ENCODE results near the gene GAB2.
"Not testable (repeated sequence)": the region's sequence is repeated elsewhere in the genome, so short reads cannot be mapped to it uniquely, and the experiment has no call there.

Gene GAB2

GRCh38 chr11:78226684-78227680 is 190.6 kb downstream of the GAB2 start:
- H3K27me3 ChIP-seq (ENCODE audit: insufficient read depth, insufficient read length) = no peaks in the 10 kb centered on the region
- no peak overlapping the region for H3K9ac ChIP-seq (ENCODE audit: insufficient read length, low read depth)
- no peaks in the 10 kb centered on the region for H3K9me3 ChIP-seq (ENCODE audit: insufficient read depth, low read length)
- no peaks in the 10 kb centered on the region for H3K4me1 ChIP-seq (ENCODE audit: insufficient read depth, insufficient read length)
- TF ChIP-seq ZNF274 (IDR thresholded peaks at IDR 0.05; ENCODE audit: low read depth, low read length) = no peak
- TF ChIP-seq YY1 (IDR thresholded peaks at IDR 0.05; ENCODE audit: insufficient read depth, insufficient read length) = no peak
- TF ChIP-seq SUZ12 (IDR thresholded peaks at IDR 0.05; ENCODE audit: extremely low read depth, insufficient read depth, insufficient read length) = no peak
- no peak overlapping the region for H3K4me3 ChIP-seq (ENCODE audit: insufficient read length, low read depth)
- H3K36me3 ChIP-seq (ENCODE audit: insufficient read depth, insufficient read length, low read length) = peaks cover 28% of the 10 kb centered on the region
- DNase-seq (ENCODE audit: low read depth, low spot score) = no peak

- H3K36me3 ChIP-seq (ENCODE audit: insufficient read depth, insufficient read length, low read length) = peaks cover 45% of the 10 kb centered on the region
- no peak overlapping the region for H3K4me3 ChIP-seq (ENCODE audit: insufficient read length, low read depth)
- no peaks in the 10 kb centered on the region for H3K4me1 ChIP-seq (ENCODE audit: insufficient read depth, insufficient read length)
Measured at GRCh38 chr11:78224906-78225420, 192.7 kb downstream of the GAB2 start.

GRCh38 chr11:78224506-78224905 is 193.1 kb downstream of the GAB2 start:
- Histone ChIP-seq H3K27me3 (ENCODE audit: insufficient read depth, insufficient read length) (no peaks in the 10 kb centered on the region), H3K9me3 (ENCODE audit: insufficient read depth, low read length) (no peaks in the 10 kb centered on the region), H3K36me3 (ENCODE audit: insufficient read depth, insufficient read length, low read length) (peaks cover 50% of the 10 kb centered on the region), H3K9ac (ENCODE audit: insufficient read length, low read depth) (no peak overlapping the region), H3K4me3 (ENCODE audit: insufficient read length, low read depth) (no peak overlapping the region), H3K4me1 (ENCODE audit: insufficient read depth, insufficient read length) (no peaks in the 10 kb centered on the region)
- TF ChIP-seq YY1 (IDR thresholded peaks at IDR 0.05; ENCODE audit: insufficient read depth, insufficient read length) (no peak), ZNF274 (IDR thresholded peaks at IDR 0.05; ENCODE audit: low read depth, low read length) (no peak), SUZ12 (IDR thresholded peaks at IDR 0.05; ENCODE audit: extremely low read depth, insufficient read depth, insufficient read length) (no peak)
- DNase-seq (ENCODE audit: low read depth, low spot score) = no peak

More at GRCh38 chr11:78224906-78225420, 192.7 kb downstream of the GAB2 start:
- H3K27me3 ChIP-seq (ENCODE audit: insufficient read depth, insufficient read length) = no peaks in the 10 kb centered on the region
- TF ChIP-seq SUZ12 (IDR thresholded peaks at IDR 0.05; ENCODE audit: extremely low read depth, insufficient read depth, insufficient read length) (no peak), ZNF274 (IDR thresholded peaks at IDR 0.05; ENCODE audit: low read depth, low read length) (no peak), YY1 (IDR thresholded peaks at IDR 0.05; ENCODE audit: insufficient read depth, insufficient read length) (no peak)
- DNase-seq (ENCODE audit: low read depth, low spot score) = no peak
- no peak overlapping the region for H3K9ac ChIP-seq (ENCODE audit: insufficient read length, low read depth)
- no peaks in the 10 kb centered on the region for H3K9me3 ChIP-seq (ENCODE audit: insufficient read depth, low read length)

GRCh38 chr11:78223320-78223954 is 194.2 kb downstream of the GAB2 start:
- TF ChIP-seq YY1 (IDR thresholded peaks at IDR 0.05; ENCODE audit: insufficient read depth, insufficient read length) = no peak
- TF ChIP-seq SUZ12 (IDR thresholded peaks at IDR 0.05; ENCODE audit: extremely low read depth, insufficient read depth, insufficient read length) = no peak
- no peak for TF ChIP-seq ZNF274 (IDR thresholded peaks at IDR 0.05; ENCODE audit: low read depth, low read length)
- Histone ChIP-seq H3K36me3 (ENCODE audit: insufficient read depth, insufficient read length, low read length) (peaks cover 60% of the 10 kb centered on the region), H3K9me3 (ENCODE audit: insufficient read depth, low read length) (no peaks in the 10 kb centered on the region), H3K4me3 (ENCODE audit: insufficient read length, low read depth) (no peak overlapping the region), H3K4me1 (ENCODE audit: insufficient read depth, insufficient read length) (no peaks in the 10 kb centered on the region), H3K27me3 (ENCODE audit: insufficient read depth, insufficient read length) (no peaks in the 10 kb centered on the region), H3K9ac (ENCODE audit: insufficient read length, low read depth) (no peak overlapping the region)
- DNase-seq (ENCODE audit: low read depth, low spot score) = no peak

GRCh38 chr11:78222726-78223125 is 194.9 kb downstream of the GAB2 start:
- H3K4me1 ChIP-seq (ENCODE audit: insufficient read depth, insufficient read length); H3K9ac ChIP-seq (ENCODE audit: insufficient read length, low read depth); DNase-seq (ENCODE audit: low read depth, low spot score); H3K27me3 ChIP-seq (ENCODE audit: insufficient read depth, insufficient read length); H3K9me3 ChIP-seq (ENCODE audit: insufficient read depth, low read length); H3K4me3 ChIP-seq (ENCODE audit: insufficient read length, low read depth): not testable (repeated sequence)
- H3K36me3 ChIP-seq (ENCODE audit: insufficient read depth, insufficient read length, low read length) = peaks cover 67% of the 10 kb centered on the region

- Histone ChIP-seq H3K36me3 (ENCODE audit: insufficient read depth, insufficient read length, low read length) (peaks cover 72% of the 10 kb centered on the region), H3K9me3 (ENCODE audit: insufficient read depth, low read length) (no peaks in the 10 kb centered on the region), H3K4me1 (ENCODE audit: insufficient read depth, insufficient read length) (no peaks in the 10 kb centered on the region), H3K9ac (ENCODE audit: insufficient read length, low read depth) (no peak overlapping the region), H3K4me3 (ENCODE audit: insufficient read length, low read depth) (no peak overlapping the region), H3K27me3 (ENCODE audit: insufficient read depth, insufficient read length) (no peaks in the 10 kb centered on the region)
- TF ChIP-seq ZNF274 (IDR thresholded peaks at IDR 0.05; ENCODE audit: low read depth, low read length) (no peak), YY1 (IDR thresholded peaks at IDR 0.05; ENCODE audit: insufficient read depth, insufficient read length) (no peak), SUZ12 (IDR thresholded peaks at IDR 0.05; ENCODE audit: extremely low read depth, insufficient read depth, insufficient read length) (no peak)
- DNase-seq (ENCODE audit: low read depth, low spot score) = no peak
Measured at GRCh38 chr11:78221396-78222315, 196.0 kb downstream of the GAB2 start.

Data from NT2/D1 (cell line).